Astrocyte (in vitro differentiated cells and primary cell): ENCODE measurements around the gene PHKG1.

Experiments used
- EZH2 ChIP-seq: IDR thresholded peaks from 2 replicates; pipeline ENCODE4 v1.6.1; 2012; ENCODE audit warnings: mild to moderate bottlenecking, low read length, inconsistent platforms; ENCODE audit not compliant: insufficient read depth
- TF ChIP-seq, protein P1 (sequence below): IDR thresholded peaks from 2 replicates; pipeline ENCODE4 v1.5.1; 2011; ENCODE audit warnings: low read depth, mild to moderate bottlenecking, inconsistent platforms, low read length, moderate library complexity; ENCODE audit not compliant: insufficient read depth

DNA sequence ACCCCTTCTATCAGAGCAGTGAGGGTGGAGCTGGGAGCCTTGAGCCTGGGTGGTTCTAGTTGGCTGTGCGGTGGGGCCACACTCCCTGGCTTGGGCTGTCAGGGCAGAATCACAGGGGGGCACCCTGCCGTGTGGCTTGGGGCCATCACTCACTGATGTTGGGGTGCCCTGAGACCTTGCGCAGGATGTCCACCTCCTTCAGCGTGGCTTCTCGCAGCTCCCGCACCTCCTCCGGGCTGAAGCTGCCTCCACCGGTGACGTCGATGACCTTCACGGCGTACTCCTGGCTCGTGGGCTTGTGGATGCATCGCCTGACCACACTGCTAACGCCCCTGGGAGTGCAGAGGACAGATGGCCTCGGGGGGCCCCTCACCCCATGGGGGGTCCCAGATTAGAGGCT is 5.3 kb downstream of the PHKG1 start:
- TF ChIP-seq, protein P1, sequence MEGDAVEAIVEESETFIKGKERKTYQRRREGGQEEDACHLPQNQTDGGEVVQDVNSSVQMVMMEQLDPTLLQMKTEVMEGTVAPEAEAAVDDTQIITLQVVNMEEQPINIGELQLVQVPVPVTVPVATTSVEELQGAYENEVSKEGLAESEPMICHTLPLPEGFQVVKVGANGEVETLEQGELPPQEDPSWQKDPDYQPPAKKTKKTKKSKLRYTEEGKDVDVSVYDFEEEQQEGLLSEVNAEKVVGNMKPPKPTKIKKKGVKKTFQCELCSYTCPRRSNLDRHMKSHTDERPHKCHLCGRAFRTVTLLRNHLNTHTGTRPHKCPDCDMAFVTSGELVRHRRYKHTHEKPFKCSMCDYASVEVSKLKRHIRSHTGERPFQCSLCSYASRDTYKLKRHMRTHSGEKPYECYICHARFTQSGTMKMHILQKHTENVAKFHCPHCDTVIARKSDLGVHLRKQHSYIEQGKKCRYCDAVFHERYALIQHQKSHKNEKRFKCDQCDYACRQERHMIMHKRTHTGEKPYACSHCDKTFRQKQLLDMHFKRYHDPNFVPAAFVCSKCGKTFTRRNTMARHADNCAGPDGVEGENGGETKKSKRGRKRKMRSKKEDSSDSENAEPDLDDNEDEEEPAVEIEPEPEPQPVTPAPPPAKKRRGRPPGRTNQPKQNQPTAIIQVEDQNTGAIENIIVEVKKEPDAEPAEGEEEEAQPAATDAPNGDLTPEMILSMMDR = no peak
- TF ChIP-seq EZH2 = no peak
